Mesothelial cell of epicardium (in vitro differentiated cells): ENCODE measurements around the gene SINHCAF. TPM values are rescaled to one million over a fixed set of nuclear protein-coding genes. Genes with fewer than 3 reads are reported as not detected.

ENCODE experiments used
- DNase-seq, 2 experiments: peaks; one replicate each; pipeline ENCODE4 v3.0.0; 2021; ENCODE audit warnings: low spot score in 2 of 2; ENCODE audit not compliant: unreplicated experiment in 2 of 2
- H3K27ac Mint-ChIP-seq: 2 replicates; pipeline ENCODE4 v1.8.0; 2021; ENCODE audit warnings: mixed read lengths
- H3K27me3 Mint-ChIP-seq: 2 replicates; pipeline ENCODE4 v1.8.0; 2021; ENCODE audit warnings: low read depth, mixed read lengths
- H3K36me3 Mint-ChIP-seq: 2 replicates; pipeline ENCODE4 v1.8.0; 2021; ENCODE audit warnings: mixed read lengths
- H3K4me1 Mint-ChIP-seq: 2 replicates; pipeline ENCODE4 v1.8.0; 2021; ENCODE audit warnings: mixed read lengths
- H3K4me3 Mint-ChIP-seq: 2 replicates; pipeline ENCODE4 v1.8.0; 2021; ENCODE audit warnings: mild to moderate bottlenecking, moderate library complexity, mixed read lengths
- H3K9me3 Mint-ChIP-seq: 2 replicates; pipeline ENCODE4 v1.8.0; 2021; ENCODE audit warnings: mixed read lengths
- total RNA-seq: library from RNA; stranded (reverse); gene quantifications from 3 replicates; pipeline ENCODE4 v1.2.1, GENCODE V29; 2021
- TF ChIP-seq, protein P1 (sequence below): fragments of 200-600 bp; sonication (generic); IDR thresholded peaks from one replicate; pipeline ENCODE4 v1.5.0; 2021; ENCODE audit warnings: antibody characterized with exemption; ENCODE audit not compliant: unreplicated experiment

Gene SINHCAF
- total RNA-seq, 1 donor from 2014 or later: 241 TPM

DNA sequence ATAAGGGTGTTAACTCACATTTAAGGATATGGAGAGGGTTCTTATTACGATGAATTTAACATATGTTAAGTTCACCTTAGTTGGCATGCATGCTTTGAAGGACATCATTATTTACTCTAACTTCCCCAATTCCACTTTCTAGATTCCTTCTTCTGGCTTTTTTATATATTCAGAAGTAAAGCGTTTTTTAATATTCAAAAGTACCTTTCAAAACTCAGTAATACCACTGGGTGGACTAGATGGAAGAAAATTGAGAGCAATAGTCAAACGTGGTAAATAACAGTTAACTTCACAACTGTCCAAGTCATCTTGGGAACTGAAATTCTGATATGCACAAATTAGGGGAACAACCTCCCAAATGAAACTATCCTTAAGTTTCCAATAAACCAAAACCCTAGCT lies 9.1 kb downstream of the SINHCAF start:
- DNase-seq: no peak
- peaks cover 74% of the 10 kb centered on the region for H3K4me1 Mint-ChIP-seq
- TF ChIP-seq, protein P1, sequence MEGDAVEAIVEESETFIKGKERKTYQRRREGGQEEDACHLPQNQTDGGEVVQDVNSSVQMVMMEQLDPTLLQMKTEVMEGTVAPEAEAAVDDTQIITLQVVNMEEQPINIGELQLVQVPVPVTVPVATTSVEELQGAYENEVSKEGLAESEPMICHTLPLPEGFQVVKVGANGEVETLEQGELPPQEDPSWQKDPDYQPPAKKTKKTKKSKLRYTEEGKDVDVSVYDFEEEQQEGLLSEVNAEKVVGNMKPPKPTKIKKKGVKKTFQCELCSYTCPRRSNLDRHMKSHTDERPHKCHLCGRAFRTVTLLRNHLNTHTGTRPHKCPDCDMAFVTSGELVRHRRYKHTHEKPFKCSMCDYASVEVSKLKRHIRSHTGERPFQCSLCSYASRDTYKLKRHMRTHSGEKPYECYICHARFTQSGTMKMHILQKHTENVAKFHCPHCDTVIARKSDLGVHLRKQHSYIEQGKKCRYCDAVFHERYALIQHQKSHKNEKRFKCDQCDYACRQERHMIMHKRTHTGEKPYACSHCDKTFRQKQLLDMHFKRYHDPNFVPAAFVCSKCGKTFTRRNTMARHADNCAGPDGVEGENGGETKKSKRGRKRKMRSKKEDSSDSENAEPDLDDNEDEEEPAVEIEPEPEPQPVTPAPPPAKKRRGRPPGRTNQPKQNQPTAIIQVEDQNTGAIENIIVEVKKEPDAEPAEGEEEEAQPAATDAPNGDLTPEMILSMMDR: no peak
- peaks cover 12% of the 10 kb centered on the region for H3K36me3 Mint-ChIP-seq
- peaks cover 7% of the 10 kb centered on the region for H3K9me3 Mint-ChIP-seq
- H3K27ac Mint-ChIP-seq: peak overlapping the region; percentile 98
- no peaks in the 10 kb centered on the region for H3K27me3 Mint-ChIP-seq
- peak overlapping the region; percentile 55 for H3K4me3 Mint-ChIP-seq

DNA sequence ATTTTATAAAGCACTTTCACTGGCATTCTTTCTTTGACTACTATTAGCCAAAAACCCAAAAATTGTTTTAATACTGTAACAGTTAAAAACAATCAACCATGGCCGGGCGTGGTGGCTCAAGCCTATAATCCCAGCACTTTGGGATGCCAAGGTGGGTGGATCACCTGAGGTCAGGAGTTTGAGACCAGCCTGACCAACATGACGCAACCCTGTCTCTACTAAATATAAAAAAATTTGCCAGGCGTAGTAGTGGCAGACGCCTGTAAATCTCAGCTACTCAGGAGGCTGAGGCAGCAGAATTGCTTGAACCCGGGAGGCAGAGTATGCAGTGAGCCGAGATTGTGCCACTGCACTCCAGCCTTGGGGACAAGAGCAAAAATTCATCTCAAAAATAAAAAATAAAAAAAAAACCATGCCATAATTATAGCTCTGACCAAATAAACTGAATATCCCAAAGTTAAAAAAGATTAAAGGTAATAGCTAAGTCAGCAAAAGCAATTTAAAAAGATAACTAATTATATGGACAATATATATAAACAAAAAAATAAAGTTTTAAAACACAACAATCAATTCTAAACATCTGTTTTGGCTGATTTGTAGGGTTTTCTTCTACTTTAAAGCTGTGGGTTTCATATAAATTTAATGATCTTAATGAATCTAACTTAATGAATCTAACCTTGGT lies 10.0 kb downstream of the SINHCAF start:
- Mint-ChIP-seq H3K4me3 (no peak overlapping the region), H3K4me1 (peaks cover 64% of the 10 kb centered on the region)
- TF ChIP-seq, protein P1: no peak

DNA sequence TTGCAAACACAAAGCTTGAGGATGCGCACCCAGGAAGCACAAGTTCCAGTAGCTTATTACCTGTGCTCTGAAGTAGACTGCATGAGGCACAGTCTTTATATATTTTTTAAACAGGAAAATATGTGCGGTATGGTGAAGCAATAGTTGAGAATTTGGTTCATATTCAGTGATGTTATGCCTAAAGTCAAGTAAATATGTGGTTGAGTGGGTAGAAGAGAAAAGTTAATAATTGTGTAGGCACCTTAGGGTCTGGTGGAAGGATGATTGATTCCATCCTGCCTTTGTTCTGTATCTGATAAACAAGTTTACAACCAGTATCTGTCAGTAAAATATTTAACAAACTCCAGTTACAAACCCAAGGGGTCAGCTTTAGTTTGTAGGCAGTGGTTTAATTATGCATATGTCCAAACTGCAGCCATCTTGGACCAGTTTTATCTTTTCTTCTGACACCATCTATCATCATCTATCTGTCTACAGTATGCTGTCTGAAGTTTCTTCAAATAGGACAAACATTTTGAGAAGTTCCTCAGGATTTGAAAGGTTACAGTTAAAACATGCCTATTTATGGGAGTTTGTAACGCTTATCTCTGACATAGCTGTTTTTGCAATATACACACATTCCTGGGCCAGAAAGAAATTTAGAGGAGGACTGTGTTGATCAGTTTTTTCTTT lies 10.8 kb downstream of the SINHCAF start:
- peaks cover 25% of the 10 kb centered on the region for H3K36me3 Mint-ChIP-seq
- no peak overlapping the region for H3K4me3 Mint-ChIP-seq
- TF ChIP-seq, protein P1: no peak
- H3K27ac Mint-ChIP-seq: peak overlapping the region; percentile 83
- H3K27me3 Mint-ChIP-seq: no peaks in the 10 kb centered on the region
- no peak for DNase-seq
- peaks cover 57% of the 10 kb centered on the region for H3K4me1 Mint-ChIP-seq
- H3K9me3 Mint-ChIP-seq: peaks cover 11% of the 10 kb centered on the region

More for the DNA sequence above, 10.0 kb downstream of the SINHCAF start:
- H3K36me3 Mint-ChIP-seq: peaks cover 22% of the 10 kb centered on the region
- H3K27ac Mint-ChIP-seq: peak overlapping the region; percentile 89
- H3K27me3 Mint-ChIP-seq: no peaks in the 10 kb centered on the region
- peaks cover 11% of the 10 kb centered on the region for H3K9me3 Mint-ChIP-seq
- no peak for DNase-seq

DNA sequence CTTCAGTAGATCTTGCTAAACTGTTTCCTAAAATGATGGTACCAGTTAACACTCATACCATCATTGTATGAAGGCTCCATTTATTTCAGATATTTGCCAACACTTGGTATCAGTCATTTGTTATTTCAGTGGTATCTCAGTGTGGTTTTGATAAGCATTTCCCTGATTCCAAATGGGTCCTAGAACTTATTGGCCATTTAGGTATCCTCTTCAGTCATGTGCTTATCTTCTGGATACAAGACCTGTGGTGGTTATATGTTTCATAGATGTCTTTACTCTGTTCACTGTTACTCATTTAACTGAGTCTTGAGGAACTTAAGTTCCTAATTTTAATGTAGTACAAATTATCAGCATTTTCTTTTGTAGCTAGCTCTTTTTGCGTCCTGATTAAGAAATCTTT lies 13.5 kb downstream of the SINHCAF start:
- H3K4me3 Mint-ChIP-seq: no peak overlapping the region
- H3K36me3 Mint-ChIP-seq: peaks cover 29% of the 10 kb centered on the region
- peaks cover 11% of the 10 kb centered on the region for H3K9me3 Mint-ChIP-seq
- no peaks in the 10 kb centered on the region for H3K27me3 Mint-ChIP-seq
- H3K27ac Mint-ChIP-seq: peak overlapping the region; percentile 72
- peaks cover 32% of the 10 kb centered on the region for H3K4me1 Mint-ChIP-seq
- TF ChIP-seq, protein P1: no peak
- no peak for DNase-seq

DNA sequence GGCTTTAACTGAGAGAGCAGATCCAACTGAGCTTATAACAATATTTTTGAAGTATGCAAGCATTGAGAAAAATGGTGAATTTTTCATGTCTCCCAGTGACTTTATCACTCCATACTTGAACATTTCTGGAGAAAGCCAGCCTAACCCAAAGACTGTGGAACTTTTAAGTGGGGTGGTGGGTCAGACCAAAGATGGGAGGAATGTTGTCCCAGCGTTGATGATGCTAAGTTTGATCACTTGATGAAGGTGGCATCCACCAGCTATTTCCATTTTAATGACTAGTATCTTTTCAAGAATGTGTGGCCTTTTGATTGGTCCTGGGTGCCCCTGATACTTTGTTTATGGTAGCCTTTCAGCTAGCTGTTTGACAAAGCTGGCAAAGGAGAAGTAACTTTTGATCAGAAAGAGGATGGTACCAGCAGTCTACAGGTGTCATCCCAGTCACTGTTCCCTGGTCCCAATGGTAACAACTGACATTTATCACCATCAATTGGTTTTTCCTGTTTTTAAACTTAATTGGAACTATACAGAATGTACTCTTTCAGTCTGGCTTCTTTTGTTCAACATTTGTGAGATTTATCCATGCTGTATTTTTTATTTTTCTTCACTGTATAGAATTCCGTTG lies 14.2 kb downstream of the SINHCAF start:
- Mint-ChIP-seq H3K27me3 (no peaks in the 10 kb centered on the region), H3K4me3 (no peak overlapping the region), H3K27ac (peak overlapping the region; percentile 78), H3K9me3 (peaks cover 11% of the 10 kb centered on the region), H3K4me1 (peaks cover 25% of the 10 kb centered on the region), H3K36me3 (peaks cover 31% of the 10 kb centered on the region)
- DNase-seq: no peak
- TF ChIP-seq, protein P1: no peak
